Measurements from ENCODE around the gene IRGQ.

DNA sequence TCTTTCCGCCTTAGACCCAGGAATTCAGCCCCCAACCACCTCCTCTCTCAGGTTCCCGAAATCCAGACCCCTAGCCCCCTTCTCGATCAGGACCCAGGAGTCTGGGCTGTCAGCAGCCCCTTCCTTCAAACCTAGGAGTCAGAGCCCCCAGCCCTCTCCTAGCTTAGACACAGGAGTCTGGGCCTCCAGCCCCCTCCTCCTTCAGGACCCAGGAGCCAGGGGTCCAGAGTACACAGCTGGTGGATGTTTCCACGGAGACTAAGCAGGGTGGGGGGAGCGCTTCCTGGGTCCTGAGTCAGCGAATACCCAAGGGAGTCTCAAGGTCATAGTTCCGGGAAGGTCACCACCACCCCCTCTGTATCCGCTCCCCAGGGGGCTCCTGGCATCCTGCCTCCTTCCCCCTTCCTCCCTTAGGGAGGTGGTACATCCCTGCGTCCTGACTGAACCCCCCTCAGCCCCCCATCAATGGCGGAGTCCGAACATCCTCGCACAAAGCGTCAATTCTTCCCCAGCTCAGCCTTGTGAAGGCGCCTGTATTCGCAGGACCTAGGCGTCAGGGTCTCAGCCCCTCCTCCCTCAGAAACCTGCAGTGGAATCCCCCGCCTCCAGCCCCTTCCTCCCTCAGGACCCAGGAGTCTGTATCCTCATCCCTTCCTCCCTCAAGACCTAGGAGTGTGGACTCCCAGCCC lies 39.1 kb upstream of the IRGQ start:
- TF ChIP-seq YY1 (IDR thresholded peaks at IDR 0.05; ENCODE audit: insufficient read depth, insufficient read length) (no peak), SUZ12 (IDR thresholded peaks at IDR 0.05; ENCODE audit: extremely low read depth, insufficient read depth, insufficient read length) (no peak), ZNF274 (IDR thresholded peaks at IDR 0.05; ENCODE audit: low read depth, low read length) (no peak)

All from NT2/D1 (cell line).